RPMI7951 (cell line): ENCODE results near the gene FAM181A. TPM values are rescaled to one million over a fixed set of nuclear protein-coding genes. Genes with fewer than 3 reads are reported as not detected.

Experiments used
- DNase-seq: peaks from one replicate; pipeline ENCODE4 v3.0.0-alpha.2; 2012; ENCODE audit warnings: low read depth
- total RNA-seq: library from RNA; depleted of rRNA; stranded (reverse); fragments of >200 nt; shearing (Covaris generic); gene quantifications from 2 replicates; pipeline ENCODE4 v1.2.3, GENCODE V29; 2014

Gene FAM181A
- total RNA-seq, 1 experiment from 2014 or later, result not detected

GRCh38 chr14:93929048-93929535 lies 1.9 kb downstream of the FAM181A start:
- DNase-seq, result no peak

GRCh38 chr14:93929657-93930056 lies 2.5 kb downstream of the FAM181A start:
- DNase-seq, result no peak

DNA sequence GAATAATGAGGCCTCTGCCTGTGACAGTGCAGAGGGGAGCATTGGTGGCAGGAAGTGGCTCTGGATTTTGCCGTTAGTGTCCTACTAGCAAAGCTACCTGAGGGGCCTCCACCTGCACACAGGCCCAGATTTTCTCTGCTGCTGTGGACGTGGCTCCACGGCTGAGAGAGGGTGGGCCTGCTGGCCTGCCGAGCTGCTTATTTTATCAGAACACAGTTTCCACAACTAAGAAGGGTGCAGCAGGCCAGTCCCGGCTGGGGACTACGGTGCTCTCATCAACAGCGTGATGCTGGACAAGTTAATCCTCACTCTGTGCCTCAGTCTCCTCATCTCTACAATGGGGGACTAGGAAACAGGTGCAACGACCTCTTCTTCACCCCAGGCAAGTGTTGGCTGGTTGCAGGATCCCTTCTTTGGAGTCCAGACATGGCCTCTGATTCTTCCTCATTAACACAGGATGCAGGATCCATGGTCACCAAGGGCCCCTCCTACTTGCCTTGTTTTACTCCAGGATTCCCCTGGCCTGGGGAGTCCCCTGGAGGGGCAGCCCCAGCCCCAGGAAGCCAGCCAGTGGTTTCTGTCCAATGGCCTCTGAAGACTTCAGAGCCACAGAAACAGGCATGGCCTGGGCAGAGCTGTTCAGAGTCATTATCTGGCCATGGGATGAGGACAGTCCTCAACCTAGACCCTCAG lies 3.3 kb downstream of the FAM181A start:
- no peak for DNase-seq

GRCh38 chr14:93930989-93931307 lies 3.8 kb downstream of the FAM181A start:
- no peak for DNase-seq

- DNase-seq, result no peak
These were observed 5.5 kb downstream of the FAM181A start for GRCh38 chr14:93932642-93933041.

GRCh38 chr14:93935213-93935612 lies 8.1 kb downstream of the FAM181A start:
- no peak for DNase-seq

DNA sequence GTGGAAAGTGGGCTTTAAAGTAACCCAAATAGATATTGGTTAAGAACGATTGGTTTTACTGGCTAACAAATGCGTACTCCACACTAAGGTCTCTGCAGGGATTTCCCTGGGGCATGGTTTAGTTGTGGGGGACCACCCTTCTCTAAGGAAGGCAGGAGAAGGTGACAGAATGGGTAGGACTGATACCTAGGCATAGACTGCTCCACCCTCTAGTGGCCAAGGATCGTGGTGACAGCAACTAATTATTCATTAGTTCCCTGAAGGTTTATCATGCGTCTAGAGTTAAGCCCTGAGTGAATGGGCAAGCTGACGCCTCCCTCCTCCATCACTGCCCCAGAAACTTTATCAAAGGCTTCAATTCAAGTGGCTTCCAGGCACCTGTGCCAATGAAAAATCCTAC lies 9.1 kb downstream of the FAM181A start:
- no peak for DNase-seq

GRCh38 chr14:93936926-93937325 lies 9.8 kb downstream of the FAM181A start:
- DNase-seq, result no peak

- no peak for DNase-seq
These were observed 10.4 kb downstream of the FAM181A start for GRCh38 chr14:93937519-93937918.

DNA sequence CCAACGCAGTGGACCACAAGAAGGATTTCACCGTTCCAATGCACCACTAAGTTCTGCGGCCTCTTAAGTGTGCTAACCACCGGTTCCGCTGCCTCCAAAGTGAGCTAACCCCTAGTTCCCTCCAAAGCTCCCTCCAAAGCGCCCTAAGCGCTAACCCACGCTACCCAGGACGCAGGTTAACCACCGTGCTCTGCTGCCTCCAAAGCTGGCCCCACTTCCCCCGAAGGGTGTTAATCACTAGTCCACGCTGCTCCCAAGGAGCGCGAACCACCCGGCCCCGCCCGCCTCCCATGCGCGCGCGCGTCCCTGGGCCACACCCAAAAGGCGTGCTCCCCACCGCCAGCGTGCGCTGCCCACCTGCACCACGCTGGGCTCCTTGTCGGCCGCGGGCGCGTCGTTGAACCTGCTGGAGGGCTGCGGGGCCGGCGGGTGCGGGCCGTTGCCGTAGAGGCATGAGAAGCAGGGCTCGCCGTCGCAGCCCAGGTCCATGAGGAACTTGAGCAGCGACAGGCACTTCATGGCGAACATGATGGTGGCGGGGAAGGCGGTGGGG lies 11.7 kb downstream of the FAM181A start:
- DNase-seq, result no peak

GRCh38 chr14:93939304-93940229 lies 12.4 kb downstream of the FAM181A start:
- no peak for DNase-seq

DNA sequence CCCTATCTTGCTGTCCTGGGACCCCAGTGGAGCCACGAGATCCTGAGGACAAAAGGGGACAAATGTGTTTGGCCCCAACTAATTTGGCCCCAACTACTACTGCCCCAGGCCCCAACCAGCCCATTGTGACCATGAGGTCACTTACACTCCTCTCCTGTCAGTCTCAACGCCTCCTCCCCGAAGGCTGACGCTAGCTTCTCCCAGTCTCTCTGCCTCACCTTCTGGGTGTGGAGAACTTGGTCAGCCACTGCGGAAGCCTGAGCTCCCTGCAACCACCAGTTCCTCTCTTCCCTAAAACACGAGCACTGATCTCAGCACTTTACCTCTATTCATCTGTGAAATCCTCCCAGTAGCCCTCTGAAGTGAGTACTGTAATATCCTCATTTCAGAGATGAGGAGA lies 13.3 kb downstream of the FAM181A start:
- no peak for DNase-seq

DNA sequence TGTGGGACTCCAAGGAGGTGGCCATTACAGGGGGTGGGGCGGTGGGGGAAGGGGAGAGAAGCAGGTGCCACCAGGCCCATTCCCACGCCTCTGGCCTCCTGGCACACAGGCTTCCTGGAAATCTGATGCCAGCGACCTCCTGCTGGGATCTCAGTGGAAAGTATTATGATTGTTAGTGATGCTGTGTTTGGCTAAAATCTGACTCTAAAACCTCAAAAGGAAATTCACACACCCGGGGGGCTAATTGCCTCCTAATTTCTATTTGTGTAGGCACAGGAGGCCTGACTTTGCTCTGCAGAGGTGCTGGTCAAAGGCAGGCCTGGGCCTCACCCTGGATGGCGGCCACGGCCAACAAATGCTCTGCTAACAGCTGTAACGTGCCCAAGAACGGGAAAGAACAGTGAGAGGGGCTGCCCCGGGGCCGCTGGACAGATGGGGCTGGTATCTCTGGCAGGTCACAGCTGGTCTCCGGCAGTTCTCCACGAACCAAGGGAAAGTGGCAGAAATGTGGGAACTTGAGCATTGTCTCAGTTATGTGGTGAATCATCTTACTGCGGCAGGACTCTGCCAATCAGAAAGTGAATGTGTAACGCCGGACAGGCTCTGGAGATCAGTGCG lies 14.3 kb downstream of the FAM181A start:
- peak; percentile 96 for DNase-seq

- DNase-seq, result peak; percentile 72
These were observed 15.9 kb downstream of the FAM181A start for GRCh38 chr14:93943052-93943451.

GRCh38 chr14:93943930-93944329 lies 16.8 kb downstream of the FAM181A start:
- DNase-seq, result no peak

- DNase-seq, result no peak
These were observed 17.4 kb downstream of the FAM181A start for GRCh38 chr14:93944348-93945069.

GRCh38 chr14:93945070-93945399 lies 17.9 kb downstream of the FAM181A start:
- peak; percentile 45 for DNase-seq

DNA sequence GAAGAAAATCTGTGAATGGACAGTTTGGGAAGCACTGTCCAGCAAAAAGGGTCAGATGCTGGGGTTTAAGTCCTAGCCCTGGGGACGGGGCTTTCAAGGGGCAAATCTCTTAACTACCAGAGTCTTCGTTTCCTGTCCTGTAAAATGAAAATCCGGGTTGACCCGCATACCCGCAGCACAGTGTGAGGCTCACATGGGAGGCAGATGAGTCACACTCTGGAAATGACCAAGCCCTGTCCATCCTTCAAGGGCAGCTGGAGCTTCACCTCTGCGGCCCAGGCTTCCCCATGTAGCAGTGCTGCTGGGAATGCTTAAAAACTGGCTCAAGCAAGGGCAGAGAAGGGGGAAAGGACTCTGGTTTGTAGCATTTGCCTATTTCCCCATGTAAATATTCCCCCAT lies 19.0 kb downstream of the FAM181A start:
- peak; percentile 83 for DNase-seq

DNA sequence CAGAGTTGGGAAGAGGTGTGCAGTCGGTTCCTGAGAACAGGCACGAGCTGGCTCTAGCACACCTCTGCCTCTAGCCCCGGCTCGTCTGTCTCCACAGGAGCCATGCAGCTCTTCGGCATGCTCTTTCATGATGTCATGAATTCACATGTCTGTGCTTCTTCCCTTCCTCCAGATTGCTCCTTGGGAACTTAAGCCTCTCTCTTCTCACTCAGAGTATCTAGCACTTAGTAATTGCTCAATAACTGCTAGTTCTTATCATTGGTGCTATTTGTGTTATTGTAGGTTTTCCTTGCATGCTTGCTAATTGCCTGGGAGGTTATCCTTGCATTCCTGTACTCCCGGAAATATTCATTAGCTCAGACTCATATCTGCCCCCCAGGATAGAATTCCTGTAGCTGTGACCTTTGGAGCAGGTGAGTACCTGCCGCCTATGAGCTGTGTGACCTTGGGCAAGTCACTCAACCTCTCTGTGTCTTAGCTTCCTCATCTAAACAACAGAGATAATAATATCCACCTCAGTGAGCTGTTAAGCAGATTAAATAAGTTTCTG lies 19.5 kb downstream of the FAM181A start:
- DNase-seq, result no peak

GRCh38 chr14:93947282-93947681 lies 20.1 kb downstream of the FAM181A start:
- DNase-seq, result no peak

DNA sequence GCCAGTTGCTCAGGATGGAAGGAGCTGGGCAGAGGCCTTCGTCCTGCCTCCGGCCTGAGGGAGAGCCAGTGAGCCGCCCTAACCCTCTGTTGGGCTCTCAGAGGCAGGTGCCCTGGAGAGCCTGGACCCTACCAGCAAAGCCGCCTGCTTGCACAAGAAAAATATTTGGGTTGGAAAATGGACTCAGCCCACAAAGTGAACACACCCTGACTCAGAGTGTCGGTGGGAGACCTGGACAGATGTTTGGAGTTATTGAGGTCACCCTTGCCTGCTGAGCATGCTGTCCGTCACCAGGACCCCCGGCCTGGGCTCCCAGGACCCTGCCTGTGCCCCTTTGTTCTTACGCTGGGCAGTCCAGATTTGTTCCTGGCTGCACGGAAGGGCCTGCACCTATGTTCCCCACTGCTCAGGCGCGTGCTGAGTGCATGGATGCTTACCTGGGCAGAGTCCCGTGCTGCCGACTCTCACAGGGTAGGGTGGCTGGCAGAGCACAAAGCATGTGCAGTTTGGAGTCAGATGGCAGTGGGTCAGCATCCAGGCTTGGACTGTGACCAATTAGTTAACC lies 22.4 kb downstream of the FAM181A start:
- DNase-seq, result no peak
